HG03135 (cell line): Measurements from ENCODE around the gene ADAMTS16.

Experiments used
- ATAC-seq: cut with Tn5 transposase; IDR thresholded peaks from one replicate; pipeline ENCODE4 v1.9.1; 2021; ENCODE audit warnings: mild to moderate bottlenecking, moderate library complexity; ENCODE audit not compliant: unreplicated experiment

ADAMTS16 gene

DNA sequence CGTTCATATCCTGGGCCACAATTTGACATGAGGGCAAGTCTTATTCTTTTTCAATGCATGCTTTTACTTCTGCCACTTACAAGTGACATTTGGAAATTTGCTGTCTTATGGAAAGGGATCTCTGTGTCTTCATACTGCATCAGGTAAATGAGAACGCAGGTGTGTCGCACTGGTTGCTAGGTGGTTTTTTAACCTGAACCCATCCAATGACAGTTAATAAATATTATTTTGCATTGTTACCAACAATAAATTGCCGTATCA is 1.1 kb downstream of the ADAMTS16 start:
- no peak for ATAC-seq

- ATAC-seq: no peak
Observed at GRCh38 chr5:5141625-5142525, 1.7 kb downstream of the ADAMTS16 start.

- no peak for ATAC-seq
Observed at GRCh38 chr5:5144441-5144840, 4.3 kb downstream of the ADAMTS16 start.

DNA sequence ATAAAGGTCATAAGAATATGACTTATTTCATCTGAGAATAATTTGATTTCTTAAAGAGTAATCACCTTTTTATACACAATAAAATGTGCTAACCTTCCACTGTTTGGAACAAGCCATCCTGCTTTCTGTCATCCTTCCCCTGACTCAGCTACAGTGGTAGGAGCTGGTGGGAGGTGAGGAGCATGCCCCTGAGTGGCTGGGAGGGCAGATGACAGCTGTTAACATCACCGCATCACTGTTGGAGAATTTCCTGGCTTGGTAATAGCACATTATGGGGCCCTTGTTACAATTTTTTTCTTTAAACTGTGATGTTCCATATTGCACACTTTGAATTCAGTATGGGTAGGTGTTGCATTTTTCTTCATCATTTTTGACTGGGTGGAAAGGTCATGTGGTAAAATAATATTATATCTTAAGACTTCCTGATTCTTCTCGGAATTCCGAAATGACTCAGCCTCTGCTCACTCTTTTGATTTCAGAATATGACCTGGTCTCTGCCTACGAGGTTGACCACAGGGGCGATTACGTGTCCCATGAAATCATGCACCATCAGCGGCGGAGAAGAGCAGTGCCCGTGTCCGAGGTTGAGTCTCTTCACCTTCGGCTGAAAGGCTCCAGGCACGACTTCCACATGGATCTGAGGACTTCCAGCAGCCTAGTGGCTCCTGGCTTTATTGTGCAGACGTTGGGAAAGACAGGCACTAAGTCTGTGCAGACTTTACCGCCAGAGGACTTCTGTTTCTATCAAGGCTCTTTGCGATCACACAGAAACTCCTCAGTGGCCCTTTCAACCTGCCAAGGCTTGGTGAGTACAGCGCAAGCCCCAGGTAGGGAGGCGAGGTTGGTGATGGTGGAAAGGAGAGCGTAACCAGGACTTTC is 5.8 kb downstream of the ADAMTS16 start:
- ATAC-seq: no peak

DNA sequence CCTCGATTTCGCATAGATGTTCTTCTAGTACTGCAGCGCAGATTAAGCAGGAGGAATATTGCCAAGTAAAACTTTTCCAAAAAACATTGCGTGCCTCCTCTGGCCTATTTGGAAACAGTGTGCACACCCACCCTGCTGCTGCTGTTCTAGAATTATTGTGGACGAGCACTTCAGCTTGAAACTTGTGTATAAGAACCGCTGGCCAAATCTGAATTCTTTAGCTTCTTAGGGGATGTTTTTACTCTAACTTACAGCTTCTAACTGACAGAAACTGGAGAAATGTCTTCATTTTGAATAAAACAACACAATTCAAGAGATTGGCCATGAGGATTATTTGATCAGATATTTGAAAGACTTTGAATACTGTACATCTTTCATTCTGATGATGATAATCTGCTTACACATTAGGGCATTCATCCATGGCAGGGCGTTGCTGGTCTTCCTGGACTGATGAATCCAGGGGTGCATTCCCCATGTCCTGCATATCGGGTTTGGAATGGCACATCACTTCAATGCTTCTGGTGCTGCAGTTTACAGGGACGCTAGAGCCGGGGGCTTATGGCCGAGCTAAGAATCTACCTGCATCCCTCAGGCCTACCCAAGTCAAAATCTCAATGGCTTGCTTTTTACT is 6.5 kb downstream of the ADAMTS16 start:
- ATAC-seq: no peak

DNA sequence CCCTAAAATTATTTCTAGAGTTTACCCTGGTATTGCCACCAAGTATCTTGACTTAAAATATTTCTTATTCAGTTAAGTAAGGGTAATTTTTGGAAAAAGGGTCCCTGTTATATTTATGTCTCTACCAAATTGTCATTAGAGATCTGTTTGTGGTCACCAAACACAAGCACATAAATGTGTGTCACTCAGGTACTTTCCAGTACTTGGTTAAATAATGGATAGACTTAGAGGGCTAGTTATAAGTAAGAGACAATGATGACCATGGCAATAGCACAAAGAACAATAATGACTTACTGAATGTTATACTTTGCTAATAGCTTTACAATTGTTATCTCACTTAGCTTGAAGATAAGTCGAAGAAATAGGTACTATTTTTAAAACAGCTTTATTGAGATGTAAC is 9.0 kb downstream of the ADAMTS16 start:
- ATAC-seq: no peak

DNA sequence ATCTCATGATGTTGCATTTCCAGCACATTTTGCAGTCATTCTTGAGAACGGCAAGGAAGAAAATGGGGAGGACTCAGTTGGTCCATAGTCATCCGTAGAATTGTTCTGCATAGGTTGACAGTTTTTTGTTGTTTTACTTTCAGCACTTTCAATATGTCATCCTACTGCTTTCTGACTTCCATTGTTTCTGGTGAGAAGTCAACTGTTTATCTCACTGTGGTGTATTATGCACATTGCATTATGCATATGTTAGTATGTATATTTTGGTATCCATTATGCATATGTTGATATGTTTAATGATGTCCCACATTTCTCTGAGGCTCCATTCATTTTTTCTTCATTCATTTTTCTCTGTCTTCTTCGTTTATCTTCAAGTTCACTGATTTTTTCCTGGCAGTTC is 10.5 kb downstream of the ADAMTS16 start:
- no peak for ATAC-seq

DNA sequence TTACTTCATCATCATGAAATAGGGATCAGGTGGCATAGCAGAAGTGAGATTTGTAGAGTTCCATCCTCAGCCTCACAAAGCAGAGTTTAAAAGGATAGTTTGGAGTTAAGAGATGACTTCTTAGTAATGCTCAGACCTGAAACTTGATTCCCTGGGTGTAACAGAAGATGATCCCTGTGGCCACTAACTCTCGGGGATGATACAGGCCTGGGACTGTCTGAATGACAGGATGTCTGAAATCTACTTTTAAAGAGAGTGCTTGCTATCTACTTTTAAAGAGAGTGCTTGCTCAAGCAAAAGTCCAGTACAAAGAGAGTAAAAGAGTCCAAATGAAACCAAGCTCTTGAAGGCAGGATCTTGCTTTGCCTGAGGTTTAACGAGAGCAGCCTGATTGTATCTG is 14.6 kb downstream of the ADAMTS16 start:
- no peak for ATAC-seq

DNA sequence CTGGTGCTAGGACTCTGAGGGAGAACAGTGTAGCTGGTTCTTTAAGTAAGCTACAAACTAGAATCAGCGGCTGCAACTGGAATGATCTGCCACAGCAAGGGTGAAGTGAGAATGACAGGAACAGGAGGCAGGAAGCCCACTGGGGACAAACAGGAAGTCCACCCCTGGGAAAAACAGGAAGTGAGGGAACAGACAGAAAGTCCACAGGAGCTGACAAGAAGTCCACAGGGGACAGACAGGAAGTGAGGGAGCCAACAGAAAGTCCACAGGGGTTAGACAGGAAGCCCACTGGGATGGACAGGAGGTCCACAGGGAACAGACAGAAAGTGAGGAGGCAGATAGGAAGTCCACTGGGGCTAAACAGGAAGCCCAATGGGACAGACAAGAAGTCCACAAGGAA is 15.5 kb downstream of the ADAMTS16 start:
- no peak for ATAC-seq

DNA sequence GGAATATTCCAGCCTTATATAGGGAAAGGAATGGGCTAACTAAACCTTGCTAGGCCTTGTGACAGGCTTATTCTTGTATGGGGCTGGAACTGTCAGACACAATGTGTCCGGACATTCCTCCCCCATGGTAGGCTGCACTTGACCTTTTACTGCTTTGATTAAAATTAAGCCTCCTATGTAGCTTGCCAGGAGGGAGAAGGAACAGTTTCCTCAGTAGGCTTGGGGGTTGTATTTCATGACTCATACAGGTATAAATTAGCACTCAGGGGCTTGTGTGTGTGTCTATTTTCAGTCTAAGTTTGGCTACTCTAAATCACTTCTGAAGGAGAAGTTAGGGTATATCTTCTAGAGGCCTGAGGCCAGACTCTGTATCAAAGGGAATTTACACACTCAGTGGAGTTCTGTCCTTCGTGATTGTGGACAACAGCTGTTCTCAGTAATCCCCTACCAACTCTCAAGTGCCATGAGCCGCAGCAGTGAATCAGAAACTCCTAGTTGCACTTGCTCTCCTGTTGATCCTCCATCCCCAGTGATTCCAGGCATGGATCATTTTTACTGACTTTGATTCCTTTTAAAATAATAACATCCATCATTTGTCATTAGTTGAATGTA is 16.4 kb downstream of the ADAMTS16 start:
- ATAC-seq: no peak

DNA sequence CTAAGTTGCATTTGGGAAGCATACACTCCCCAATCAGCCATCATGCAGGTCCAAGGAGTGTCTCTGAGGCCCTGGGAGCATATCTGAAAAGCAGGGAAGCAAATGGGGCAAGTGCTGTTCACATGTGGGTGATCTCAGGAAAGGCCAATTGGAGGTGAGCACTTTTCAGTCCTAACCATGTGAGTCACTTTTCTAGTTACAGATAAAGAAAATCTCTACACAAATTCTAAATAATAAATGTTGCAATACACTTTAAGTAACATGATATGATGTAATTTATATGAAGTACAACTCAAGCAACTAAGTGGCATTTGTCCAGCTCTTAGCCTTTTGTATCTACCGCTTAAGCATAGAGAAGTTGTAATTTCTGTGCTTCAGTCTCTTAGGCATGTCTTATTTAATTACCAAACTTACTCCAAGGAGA is 18.4 kb downstream of the ADAMTS16 start:
- ATAC-seq: no peak

GRCh38 chr5:5159282-5160103 is 19.4 kb downstream of the ADAMTS16 start:
- no peak for ATAC-seq

GRCh38 chr5:5164163-5164562 is 24.0 kb downstream of the ADAMTS16 start:
- ATAC-seq: no peak

DNA sequence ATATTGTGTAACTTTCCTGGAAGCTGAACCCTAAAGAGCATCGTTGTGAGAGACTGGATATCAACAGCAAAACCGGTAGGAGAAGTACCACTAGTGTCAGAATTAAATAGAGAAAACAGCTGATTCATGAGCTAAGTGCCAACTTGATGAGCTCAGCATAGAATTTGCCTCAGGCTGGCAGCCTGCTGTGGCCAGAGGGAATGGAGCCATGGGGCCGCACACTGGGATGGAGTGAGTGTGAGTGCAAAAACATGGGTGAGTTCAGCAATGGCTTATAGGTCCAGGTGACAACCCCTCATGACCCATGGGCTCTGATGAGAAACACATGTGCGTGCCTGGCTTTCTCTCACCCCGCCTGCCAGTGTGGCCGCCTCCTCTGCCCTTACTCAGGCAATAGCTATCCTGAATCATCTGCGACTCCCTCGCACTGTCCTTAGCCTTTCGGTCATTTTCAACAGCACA is 25.4 kb downstream of the ADAMTS16 start:
- no peak for ATAC-seq

- ATAC-seq: no peak
Observed at GRCh38 chr5:5169466-5169865, 29.3 kb downstream of the ADAMTS16 start.

DNA sequence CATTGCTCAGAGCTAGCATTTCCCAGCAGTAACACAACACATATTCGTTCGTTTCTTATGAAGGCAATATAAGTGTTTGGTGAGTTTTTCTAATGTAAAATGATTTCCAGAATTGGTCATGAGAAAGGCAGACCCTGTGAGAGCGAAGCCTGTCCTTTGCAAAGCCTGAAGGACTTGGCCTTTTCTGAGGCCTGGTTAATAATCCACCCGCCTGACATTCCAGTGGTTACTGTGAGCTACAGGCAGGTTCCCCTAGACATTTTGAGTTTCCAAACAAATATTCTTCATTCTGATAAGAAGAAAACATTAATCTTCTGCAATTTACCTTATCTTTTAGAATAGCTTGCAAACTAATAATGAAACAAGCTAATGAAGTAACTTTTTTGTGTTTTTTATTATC is 38.0 kb downstream of the ADAMTS16 start:
- no peak for ATAC-seq

GRCh38 chr5:5178580-5178979 is 38.5 kb downstream of the ADAMTS16 start:
- ATAC-seq: no peak

DNA sequence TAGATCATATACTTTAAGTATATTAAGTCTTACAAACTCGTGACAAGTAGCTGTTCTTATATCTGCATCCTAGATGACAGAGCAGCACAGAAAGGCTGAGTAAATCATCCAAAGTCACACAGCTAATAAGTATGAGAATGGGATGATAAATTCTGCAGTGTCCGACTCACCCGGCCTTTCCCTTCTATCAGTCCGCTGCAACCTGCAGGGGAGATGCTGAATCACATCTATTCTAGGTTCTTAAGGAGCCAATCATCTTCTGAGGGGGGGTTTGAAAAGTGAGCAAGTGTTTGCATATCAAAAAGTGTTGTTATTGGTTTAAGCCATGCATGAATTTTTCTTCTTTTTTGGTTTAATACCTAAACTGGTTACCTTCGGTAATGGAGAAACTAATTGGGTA is 38.9 kb downstream of the ADAMTS16 start:
- no peak for ATAC-seq

DNA sequence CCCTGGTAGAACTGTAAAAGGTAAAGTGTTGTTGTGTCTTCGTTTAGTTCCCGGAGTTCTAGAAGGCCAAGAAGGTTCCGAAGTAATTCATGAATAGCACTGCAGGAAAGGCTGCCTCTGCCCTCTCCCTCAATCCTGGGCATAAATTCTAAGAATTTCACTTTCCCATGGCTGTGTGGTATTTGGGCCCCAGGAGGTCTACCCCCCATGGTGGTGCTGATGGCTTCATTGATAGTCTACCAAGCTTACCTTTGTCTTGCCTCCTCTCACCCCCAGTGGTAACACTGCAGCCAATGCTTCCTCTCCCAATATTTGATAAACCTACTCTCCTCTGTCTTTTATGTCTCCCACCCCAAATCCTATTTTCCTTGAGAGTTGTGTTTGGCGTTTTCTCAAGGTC is 39.5 kb downstream of the ADAMTS16 start:
- ATAC-seq: no peak

GRCh38 chr5:5181650-5182324 is 41.7 kb downstream of the ADAMTS16 start:
- no peak for ATAC-seq
